GM19372 (cell line): ENCODE measurements around the gene PEX6.
"Not testable (repeated sequence)": the region's sequence is repeated elsewhere in the genome, so short reads cannot be mapped to it uniquely, and the experiment has no call there.

Experiments used
- ATAC-seq: cut with Tn5 transposase; IDR thresholded peaks from one replicate; pipeline ENCODE4 v1.9.1; 2021; ENCODE audit warnings: mild to moderate bottlenecking, low read depth, moderate library complexity; ENCODE audit not compliant: unreplicated experiment

Gene PEX6

DNA sequence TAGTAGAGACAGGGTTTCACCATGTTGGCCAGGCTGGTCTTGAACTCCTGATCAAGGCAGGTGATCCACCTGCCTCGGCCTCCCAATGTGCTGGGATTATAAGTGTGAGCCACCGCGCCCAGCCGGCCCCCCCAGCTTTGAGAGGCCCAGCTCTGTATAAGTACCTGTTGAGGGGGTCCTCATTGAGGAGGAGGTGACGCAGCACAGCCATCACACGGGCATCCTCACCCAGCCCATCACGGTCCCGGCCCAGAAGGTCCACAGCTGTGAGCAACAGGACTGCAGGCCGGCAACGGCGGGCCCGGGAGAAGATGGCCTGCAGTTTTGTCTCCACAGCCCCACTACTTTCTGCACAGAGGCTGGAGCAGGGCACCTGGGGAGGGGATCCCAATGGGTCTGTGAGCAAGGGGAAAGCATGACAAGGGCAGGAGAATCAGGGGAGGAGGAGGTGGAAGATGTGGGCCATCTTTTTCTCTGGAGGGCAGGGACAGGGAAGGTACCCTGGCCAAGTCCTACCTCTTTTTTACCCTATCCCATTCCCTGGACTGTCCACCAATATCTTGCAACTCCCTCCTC lies 10.8 kb downstream of the PEX6 start:
- no peak for ATAC-seq

DNA sequence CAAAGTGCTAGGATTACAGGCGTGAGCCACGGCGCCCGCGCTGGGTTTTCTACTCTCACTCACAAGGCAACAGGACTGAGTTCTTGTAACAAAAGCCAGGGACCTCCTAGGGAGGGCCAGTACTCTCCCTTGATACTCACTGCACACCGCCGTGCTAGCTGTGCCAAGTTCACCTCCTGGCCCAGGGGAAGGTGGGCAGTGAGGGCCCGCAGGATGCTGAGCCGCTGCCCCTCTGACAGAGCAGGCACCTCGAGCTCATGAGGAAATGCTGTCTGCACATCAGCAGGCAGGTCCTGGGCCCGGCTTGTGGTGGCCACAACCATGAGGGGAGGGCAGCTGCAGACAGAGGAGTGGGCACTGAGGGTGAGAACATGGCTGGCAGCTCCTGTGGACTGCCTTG lies 11.8 kb downstream of the PEX6 start:
- ATAC-seq: no peak

DNA sequence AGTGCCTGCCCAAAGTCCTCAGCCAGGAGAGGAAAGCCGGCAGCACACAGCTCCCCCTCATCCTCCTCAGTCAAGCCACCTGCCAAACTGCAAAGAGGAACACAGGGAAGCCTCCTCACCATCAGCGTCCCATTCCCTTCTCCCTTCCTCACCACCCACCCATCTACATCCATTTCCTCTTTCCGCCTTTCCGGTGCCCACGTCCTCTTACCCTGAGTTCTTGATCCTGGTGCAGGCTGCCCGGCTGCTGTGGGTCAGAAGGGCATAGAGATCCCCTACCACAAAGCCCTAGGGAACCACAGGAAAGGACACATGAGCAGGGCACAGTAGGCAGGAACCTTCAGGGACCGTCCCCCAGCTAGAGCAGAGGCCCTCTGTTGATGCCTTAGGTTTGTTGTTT lies 12.4 kb downstream of the PEX6 start:
- no peak for ATAC-seq

- no peak for ATAC-seq
Measured at GRCh38 chr6:42963855-42964605, 15.0 kb downstream of the PEX6 start.

GRCh38 chr6:42963179-42963854 lies 15.7 kb downstream of the PEX6 start:
- no peak for ATAC-seq

GRCh38 chr6:42962502-42963178 lies 16.3 kb downstream of the PEX6 start:
- no peak for ATAC-seq

DNA sequence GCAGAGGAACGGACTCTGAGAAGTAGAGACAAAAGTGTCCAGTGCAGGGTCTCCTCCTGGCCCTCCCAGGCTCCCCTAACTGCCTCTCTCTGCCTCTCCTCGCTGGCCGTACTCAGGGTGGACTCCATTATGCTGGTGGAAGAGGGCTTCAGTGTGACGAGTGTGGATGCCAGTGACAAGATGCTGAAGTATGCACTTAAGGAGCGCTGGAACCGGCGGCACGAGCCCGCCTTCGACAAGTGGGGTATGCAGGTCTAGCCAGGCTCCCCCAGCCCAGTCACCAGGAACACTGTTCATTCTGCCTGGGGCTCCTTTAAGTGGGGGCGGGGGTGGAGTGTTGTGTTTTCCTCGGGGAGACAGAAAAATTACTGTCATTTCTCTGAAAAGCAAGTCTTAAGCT lies 16.9 kb downstream of the PEX6 start:
- ATAC-seq: no peak

DNA sequence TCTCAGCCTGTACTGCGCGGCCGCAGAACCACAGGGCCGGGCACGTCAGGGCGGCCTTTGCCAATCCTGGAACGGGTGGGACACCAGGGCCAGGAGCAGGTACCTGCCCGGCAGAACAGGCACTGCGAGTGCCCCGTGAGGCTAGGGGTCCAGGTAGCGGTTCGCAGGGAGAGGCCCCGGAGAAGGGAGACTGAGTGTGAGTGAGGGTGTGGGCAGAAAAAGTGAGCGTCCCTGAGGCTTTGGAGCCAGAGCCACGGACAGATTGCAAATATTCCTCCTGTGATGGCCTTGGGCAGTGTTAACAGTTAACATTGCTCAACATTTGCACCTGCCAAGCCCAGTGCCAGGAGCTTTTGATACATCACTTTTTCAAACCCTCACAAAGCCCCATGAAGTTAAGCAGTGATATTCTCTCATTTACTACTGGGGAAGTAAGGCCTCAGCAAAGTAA lies 17.9 kb downstream of the PEX6 start:
- ATAC-seq: no peak

DNA sequence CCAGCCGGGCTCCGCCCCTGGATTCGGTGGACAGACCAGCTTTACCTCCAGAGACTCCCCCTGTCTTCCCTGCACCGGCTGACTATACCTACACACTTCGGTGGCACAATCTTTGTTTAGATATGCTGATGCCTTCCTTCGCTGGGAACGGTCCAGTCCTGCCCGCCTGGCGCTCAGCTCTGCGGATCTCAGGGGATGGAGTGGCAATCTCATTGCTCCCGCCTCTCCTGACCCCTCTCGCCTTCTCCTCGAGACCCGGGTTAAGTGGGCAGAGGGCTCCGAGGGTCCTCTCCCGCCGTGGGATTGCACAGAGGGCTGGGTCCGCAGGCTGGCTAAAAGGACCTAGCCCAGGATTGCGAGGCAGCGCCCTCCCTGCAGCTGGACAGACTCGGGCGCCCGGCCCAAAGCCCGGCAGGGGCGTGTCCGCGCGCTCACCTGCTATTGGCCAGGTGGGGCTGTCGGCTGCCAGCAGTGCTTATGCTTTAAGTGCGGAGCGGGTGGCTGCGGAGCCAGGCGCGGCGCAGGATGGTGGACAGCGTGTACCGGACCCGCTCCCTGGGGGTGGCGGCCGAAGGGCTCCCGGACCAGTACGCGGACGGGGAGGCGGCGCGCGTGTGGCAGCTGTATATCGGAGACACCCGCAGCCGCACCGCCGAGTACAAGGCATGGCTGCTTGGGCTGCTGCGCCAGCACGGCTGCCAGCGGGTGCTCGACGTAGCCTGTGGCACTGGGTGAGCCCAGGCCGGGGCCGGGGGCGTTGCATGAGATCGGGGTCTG lies 18.6 kb downstream of the PEX6 start, which contains the start of gene GNMT:
Gene GNMT (plus strand): TSS at position 512 of the 777 bp plus-strand sequence. CDS start 14 bp downstream, at position 526.
- no peak for ATAC-seq

GRCh38 chr6:42959917-42960242 lies 19.1 kb downstream of the PEX6 start:
- no peak for ATAC-seq

- no peak for ATAC-seq
Measured at GRCh38 chr6:42958125-42958524, 20.9 kb downstream of the PEX6 start.

DNA sequence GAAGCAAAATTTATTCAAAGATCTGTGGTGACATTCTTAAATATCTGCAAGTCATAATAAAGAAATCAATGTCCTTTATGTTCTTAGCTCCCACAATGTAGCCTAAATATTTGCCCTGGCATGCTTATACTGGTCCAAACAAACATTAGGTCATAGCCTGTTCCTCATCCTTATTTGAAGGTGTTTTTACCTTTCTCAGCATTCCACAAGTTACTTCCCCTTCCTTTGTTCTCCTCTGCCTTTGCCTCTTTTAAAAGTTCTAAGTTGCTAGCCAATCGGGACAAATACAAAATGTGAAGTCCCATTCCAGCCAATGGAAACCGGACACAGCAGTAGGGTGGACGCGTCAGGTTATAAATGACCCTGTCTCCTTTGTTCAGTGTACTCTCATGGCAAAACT lies 24.6 kb downstream of the PEX6 start:
- ATAC-seq: not testable (repeated sequence)

DNA sequence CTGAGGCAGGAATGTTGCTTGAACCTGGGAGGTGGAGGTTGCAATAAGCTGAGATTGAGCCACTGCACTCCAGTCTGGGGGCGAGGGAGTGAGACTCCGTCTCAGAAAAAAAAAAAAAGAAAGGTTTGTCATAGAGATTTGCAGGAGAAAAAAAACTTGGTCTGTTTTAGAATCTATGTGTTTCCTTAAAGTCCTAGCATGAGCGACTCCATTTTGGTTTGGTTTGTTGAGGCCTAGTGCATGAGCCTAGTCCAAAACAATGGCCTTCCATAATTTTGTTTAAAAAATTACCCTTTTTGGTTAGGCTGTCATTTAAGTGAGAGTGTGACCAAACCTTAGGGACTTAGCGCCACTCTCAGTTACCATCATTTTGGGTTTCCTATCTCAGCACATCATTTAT lies 26.6 kb downstream of the PEX6 start:
- no peak for ATAC-seq

DNA sequence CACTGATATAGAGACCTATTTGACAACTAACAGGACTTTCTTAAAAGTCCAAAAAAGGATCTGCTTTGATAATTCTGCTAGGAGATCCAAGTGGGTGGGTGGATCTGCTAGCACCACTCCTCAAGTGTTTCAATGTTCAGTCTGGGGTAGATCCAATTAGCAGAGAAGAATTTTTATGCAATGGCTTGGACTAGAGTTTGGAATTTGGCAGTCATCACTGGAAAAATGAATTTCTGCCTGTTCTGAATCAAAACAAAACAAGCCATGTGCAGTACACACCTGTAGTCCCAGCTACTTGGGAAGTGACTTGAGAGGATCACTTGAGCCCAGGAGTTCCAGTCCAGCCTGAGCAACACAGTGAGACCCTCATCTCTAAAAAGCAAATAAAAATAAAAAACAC lies 31.0 kb downstream of the PEX6 start:
- ATAC-seq: no peak

DNA sequence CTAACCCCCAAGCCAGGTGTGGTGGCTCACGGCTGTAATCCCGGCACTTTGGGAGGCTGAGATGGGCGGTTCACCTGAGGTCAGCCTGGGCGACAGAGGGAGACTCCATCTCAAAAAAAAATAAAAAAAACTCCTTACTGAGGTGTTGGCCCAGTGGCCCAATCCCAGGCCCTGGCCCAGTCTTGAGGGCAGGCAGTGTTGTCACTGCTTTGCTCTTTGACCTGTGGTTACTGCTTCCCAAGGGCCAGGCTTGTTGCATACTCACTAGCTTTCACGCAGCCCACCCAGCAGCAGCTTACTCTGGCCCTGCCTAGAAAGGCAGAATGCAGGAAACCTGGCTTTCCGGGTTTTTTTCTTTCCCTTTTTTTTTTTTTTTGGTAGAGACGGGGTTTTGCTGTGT lies 36.5 kb downstream of the PEX6 start:
- no peak for ATAC-seq

DNA sequence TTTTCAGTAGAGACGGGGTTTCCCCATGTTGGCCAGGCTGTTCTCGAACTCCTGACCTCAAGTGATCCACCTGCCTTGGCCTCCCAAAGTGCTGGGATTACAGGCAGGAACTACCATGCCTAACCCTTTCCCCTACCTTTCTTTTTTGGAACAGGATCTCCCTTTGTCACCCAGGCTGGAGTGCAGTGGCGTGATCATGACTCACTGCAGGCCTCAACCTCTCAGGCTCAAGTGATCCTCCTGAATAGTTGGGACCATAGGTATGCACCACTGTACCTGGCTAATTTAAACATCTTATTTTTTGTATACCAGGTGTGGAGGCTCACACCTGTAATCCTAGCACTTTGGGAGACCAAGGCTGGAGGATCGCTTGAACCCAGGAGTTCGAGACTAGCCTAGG lies 37.6 kb downstream of the PEX6 start:
- not testable (repeated sequence) for ATAC-seq

DNA sequence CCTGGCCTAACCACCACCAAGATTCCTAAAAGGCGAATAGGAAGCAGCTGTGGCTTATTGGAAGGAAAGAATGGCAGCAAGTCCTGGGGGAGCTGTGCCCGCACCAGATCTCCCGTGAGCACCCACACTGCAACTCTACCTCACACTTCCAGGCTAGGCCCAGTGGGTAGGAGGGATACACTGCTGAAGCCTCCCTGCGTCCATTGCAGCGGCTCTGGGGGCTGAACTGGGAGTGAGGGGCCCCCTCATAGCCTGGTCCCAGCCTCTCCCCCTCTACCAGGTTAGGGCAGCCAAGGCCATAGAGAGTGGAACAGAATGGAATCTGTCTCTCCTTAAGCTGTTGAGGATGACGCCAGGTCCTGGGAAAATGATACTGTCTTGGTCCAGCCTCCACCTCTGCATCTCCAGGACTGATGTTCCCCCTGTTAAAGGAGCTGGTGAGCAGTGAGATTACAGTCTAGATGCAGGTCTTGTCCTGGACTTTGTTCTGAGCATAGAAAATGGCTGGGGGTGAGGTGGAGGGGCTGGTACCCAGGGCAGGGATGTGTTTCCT lies 38.4 kb downstream of the PEX6 start:
- no peak for ATAC-seq

GRCh38 chr6:42939810-42940167 lies 39.2 kb downstream of the PEX6 start:
- ATAC-seq: no peak

DNA sequence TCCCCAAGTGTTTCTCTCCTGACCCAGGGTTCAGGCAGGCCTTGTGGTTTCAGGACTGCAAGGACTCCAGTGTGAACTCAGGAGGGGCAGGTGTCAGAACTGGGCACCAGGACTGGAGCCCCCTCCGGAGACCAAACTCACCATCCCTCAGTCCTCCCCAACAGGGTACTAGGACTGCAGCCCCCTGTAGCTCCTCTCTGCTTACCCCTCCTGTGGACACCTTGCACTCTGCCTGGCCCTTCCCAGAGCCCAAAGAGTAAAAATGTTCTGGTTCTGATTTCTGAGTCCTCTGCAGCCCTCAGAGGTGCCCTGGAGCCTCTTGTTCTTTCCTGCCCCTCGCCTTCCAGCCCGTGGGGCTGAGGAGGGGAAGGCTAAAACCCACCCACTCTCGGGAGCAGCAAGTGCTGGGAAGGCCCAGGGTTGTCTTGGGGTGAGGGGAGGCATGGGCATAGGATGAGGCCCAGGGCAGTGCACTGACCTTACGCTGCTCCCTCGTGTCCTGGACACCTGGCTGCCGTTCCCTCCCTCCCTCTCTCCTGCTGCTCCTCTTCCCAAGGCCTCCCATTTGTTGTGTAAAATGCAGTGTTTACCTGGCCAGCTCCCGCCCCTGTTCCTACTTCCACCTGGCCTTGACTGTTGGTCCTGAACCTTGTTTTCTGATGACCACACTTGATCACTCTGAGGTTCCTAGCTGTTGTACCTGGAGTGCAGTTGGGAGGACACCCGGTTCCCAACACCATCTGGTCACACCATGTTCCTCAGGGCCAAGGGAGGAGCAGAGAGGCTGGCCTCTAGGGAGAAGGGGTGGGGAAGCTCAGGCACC lies 39.8 kb downstream of the PEX6 start:
- no peak for ATAC-seq

- no peak for ATAC-seq
Measured at GRCh38 chr6:42938428-42938796, 40.6 kb downstream of the PEX6 start.
